GM18517 (cell line): ENCODE measurements around the gene MEIOC.
"Not testable (repeated sequence)": the region's sequence is repeated elsewhere in the genome, so short reads cannot be mapped to it uniquely, and the experiment has no call there.

Experiments used
- ATAC-seq: cut with Tn5 transposase; IDR thresholded peaks from one replicate; pipeline ENCODE4 v1.9.1; 2021; ENCODE audit warnings: mild to moderate bottlenecking, moderate library complexity; ENCODE audit not compliant: unreplicated experiment

Gene MEIOC

DNA sequence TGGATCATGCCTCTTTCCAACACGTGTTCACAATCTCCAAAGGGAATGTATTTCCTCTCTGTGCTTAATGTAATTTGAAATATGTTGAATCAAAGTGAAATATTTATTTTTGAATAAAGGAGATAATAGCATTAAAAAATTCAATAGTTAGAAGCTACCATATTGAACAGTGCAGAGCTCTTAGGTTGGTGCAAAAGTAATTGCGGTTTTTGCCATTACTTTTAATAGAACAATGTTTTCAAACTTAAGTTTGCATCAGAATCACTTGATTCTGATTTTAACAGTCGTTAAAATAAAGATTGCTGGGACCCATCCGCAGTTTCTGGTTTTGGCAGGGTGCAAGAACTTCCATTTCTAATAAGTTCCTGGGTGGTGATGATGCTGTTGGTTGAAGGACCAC, 10.0 kb upstream of the MEIOC start:
- ATAC-seq, result no peak

DNA sequence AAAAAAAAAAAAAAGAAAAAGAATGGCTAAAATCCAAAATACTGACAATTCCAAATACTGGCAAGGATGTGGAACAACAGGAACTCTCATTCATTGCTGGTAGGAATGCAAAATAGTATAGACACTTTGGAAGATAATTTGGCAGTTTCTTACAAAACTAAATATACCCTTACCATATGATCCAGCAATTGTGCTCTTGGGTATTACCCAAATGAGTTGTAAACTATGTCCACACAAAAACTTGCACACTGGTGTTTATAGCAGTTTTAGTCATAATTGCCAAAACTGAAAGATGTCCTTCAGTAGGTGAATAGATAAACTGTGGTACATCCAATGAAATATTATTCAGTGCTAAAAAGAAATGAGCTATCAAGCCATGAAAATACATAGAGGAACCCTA, 8.5 kb upstream of the MEIOC start:
- ATAC-seq, result no peak

DNA sequence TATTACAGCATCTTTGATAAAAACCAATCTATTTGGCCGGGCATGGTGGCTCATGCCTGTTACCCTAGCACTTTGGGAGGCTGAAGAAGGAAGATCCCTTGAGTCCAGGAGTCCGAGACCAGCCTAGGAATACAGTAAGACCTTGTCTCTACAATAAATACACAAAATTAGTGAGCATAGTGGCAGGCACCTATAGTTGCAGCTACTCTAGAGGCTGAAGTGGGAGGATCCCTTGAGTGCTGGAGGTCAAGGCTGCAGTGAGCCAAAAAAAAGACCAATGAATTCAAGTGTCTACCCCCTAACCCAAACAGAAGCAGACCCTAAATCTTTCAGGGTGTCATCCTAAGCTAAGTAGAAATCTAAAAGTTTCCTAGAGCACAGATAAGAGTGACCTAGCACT, 7.3 kb upstream of the MEIOC start:
- ATAC-seq, result no peak

- ATAC-seq, result no peak
Measured at GRCh38 chr17:44651228-44651627, 5.0 kb upstream of the MEIOC start.

GRCh38 chr17:44652727-44653126, 3.5 kb upstream of the MEIOC start:
- ATAC-seq, result no peak

GRCh38 chr17:44653384-44653783, 2.9 kb upstream of the MEIOC start:
- no peak for ATAC-seq

GRCh38 chr17:44653954-44654353, 2.3 kb upstream of the MEIOC start:
- ATAC-seq, result no peak

GRCh38 chr17:44661835-44662234, 5.6 kb downstream of the MEIOC start:
- no peak for ATAC-seq

DNA sequence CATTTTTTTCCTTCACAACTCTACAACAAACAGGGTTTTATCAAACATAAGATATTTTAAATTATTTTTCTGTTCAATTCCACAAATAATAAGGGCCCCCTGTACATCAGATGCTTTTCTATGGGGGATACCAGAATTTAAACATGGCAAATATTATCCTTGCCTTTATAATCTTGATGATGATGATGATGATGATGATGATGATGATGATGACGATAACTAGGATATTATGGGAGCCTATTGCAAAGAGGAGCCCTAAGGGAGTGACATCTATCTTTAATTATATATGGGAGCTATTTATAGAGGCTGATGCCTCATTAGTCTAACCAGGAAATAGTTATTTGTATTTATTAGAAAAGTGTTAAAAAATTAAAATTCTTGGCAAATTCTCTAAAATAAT, 6.8 kb downstream of the MEIOC start:
- no peak for ATAC-seq

- no peak for ATAC-seq
Measured at GRCh38 chr17:44664867-44665266, 8.6 kb downstream of the MEIOC start.

- no peak for ATAC-seq
Measured at GRCh38 chr17:44666006-44666405, 9.7 kb downstream of the MEIOC start.

- no peak for ATAC-seq
Measured at GRCh38 chr17:44672479-44673093, 16.3 kb downstream of the MEIOC start.

GRCh38 chr17:44673893-44674292, 17.6 kb downstream of the MEIOC start:
- no peak for ATAC-seq

- ATAC-seq, result no peak
Measured at GRCh38 chr17:44677136-44677535, 20.9 kb downstream of the MEIOC start.

- ATAC-seq, result not testable (repeated sequence)
Measured at GRCh38 chr17:44683303-44683702, 27.0 kb downstream of the MEIOC start.

- no peak for ATAC-seq
Measured at GRCh38 chr17:44687756-44688155, 31.5 kb downstream of the MEIOC start.

GRCh38 chr17:44688200-44688599, 31.9 kb downstream of the MEIOC start:
- ATAC-seq, result no peak

GRCh38 chr17:44688675-44689476, 32.6 kb downstream of the MEIOC start:
- peak; percentile 27 for ATAC-seq

DNA sequence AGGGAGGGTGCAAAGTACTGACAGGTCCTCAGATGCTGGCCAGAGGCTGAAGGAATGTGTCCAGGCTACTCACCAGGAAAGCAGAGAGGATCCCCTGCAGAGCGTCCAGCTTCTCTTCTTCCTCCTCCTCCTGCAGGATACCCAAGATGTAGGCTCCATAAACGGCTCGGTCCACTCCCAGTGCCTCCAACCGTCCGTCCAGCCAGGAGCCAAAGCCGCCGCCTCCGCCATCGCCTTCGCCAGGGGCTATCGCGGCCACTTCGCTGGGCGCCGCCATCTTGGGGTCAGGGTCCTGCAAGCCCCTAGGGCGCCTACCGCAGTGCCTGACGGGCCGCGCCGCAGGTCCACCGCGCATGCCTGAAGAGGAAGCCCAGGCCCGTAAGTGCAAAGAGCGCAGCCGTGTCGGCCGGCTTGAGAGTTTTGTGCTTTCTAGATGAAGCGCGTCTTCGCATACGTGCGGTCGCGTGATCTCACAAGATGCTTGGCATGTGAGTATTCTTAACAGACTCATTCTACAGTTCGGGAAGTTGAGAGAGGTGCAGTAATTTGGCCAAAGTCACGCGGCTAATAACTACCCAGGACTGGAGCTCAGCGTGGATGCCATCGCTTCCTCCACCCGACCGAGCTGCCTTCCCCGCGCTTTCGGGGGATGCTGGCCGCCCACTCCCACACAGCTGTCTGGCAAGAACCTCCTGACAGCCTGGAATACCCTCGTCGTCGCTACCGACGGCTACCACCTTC, 33.4 kb downstream of the MEIOC start, which contains the start of gene CCDC43:
CCDC43 (minus strand) TSS at position 300 of the 741 bp plus-strand sequence; CDS start at position 277, 23 bp downstream.
- ATAC-seq, result peak; percentile 84

DNA sequence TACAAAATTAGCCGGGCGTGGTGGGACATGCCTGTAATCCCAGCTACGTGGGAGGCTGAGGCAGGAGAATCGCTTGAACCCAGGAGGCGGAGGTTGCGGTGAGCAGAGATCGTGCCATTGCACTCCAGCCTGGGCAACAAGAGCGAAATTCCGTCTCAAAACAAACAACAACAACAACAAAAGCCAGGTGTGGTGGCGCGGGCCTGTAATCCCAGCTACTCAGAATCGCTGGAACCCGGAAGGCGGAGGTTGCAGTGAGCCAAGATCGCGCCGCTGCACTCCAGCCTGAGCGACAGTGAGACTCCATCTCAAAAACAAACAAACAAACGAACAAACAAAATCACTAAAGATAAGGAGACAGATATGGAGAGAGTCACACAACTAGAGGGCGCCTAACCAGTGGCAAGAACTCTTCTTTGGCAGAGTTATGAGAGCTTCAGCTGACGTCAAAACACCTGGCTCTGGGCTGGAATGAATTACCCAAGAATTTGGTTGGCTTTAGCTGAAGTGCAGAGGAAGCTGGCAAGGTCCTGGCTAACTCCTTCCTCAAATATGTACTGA, 34.6 kb downstream of the MEIOC start:
- not testable (repeated sequence) for ATAC-seq

DNA sequence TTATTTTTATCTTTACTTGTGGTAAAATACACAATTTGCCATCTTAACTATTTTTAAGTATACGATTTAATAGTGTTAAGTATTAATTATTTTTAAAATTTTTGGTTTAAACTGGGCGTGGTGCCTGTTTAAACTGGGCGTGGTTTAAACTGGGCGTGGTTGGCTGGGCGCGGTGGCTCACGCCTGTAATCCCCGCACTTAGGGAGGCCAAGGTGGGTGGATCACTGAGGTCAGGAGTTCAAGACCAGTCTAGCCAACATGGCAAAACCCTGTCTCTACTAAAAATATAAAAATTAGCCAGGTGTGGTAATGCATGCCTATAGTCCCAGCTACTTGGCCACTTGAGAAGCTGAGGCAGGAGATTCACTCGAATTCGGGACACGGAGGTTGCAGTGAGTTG, 37.3 kb downstream of the MEIOC start:
- no peak for ATAC-seq
